LoVo (cell line): Measurements from ENCODE around the gene EFEMP2.
A peak's percentile ranks its signal among the peaks of the same experiment; 100 is the strongest.

Experiments used
- DNase-seq: peaks from one replicate; pipeline ENCODE4 v3.0.0-alpha.2; 2016; ENCODE audit warnings: low spot score

The EFEMP2 gene

DNA sequence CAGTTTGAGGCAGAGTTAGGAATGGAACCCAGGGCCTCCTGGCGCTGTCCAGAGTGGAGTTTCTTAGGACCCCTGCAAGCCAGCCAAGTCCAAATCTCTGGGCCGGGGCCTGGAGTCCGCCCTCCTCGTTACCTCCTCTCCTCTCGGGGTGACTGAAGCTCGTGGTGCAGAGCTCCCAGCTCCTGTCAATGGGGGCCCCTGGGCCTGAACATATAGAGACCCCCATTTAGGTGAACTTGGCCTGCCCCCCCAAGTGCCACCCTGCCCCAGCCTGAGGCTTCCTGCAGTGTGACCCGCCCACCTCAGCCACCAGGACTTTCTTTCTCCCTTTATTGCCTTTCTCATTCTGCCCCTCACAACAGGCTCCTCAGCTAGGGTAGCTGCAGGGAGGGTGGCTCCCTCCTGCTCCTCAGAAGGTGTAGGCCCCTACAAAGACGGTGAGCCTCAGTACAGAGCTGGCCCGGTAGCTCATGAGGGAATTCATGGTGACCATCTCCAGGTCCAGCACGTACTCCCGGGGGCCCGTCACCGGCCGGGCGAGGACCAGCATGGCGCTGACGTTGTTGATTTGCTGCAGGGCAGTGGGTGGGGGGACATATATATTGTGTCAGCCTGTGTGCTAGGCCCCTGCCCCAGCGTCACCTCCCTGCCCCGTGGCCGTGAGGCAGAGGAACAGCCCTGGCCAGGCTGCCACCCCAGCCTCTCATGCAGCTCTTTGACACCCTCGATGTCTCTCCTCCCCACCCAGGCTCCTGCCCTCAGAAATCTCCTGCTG, 5.9 kb downstream of the EFEMP2 start:
- DNase-seq, result no peak

DNA sequence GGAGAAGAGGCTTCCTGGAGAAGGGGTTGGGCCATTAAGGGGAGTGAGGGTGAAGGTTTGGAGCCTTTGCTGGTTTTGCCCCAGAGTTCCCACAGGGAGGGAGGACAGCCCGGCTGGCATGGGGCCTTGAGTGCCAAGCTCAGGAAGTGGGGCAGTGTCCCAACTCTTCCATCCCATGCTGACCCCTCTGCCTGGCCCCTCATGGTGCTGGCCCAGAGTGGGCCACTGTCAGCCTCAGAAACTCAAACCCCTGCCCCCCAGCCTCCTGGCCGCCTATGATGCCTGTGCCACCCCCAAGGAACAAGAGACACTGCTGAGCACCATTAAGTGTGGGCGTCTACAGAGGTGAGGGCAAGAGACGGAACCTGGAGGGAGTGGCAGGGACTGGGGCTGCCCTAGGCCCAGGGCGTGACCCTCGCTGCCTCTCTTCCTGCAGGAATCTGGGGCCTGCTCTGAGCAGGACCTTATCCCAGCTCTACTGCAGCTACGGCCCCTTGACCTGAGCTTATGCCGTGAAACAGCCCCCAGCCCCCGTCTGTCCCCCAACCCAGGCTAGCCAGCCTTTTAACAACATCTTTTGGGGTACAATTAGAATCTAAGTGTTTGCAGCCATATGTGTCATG, 6.9 kb downstream of the EFEMP2 start:
- no peak for DNase-seq

DNA sequence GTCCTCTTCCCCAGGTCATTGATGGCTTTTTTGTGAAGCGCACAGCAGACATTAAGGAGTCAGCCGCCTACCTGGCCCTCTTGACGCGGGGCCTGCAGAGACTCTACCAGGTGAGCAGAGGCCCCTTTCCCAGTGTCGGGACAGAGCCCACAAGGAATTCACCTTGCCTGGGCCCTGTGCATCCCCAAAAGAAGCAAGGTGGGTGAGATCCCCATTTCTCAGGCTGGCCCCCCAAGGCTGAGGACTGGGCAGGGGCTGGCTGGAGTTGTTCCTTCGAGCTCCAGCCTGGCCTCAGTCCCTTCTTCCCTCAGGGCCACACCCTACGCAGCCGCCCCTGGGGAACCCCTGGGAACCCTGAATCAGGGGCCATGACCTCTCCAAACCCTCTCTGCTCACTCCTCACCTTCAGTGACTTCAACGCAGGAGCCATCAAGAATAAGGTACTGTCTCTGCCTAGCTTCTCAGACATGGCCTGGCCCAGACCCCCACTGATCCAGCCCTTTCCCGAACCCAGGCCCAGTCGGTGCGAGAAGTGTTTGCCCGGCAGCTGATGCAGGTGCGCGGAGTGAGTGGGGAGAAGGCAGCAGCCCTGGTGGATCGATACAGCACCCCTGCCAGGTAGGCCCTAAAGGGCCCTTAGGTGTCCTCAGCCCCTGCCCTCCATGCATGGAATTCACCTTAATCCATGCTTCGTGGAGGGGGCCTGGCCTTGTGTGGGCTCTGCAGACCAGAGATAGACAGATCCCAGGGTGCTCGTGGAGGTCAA, 7.7 kb downstream of the EFEMP2 start:
- no peak for DNase-seq

DNA sequence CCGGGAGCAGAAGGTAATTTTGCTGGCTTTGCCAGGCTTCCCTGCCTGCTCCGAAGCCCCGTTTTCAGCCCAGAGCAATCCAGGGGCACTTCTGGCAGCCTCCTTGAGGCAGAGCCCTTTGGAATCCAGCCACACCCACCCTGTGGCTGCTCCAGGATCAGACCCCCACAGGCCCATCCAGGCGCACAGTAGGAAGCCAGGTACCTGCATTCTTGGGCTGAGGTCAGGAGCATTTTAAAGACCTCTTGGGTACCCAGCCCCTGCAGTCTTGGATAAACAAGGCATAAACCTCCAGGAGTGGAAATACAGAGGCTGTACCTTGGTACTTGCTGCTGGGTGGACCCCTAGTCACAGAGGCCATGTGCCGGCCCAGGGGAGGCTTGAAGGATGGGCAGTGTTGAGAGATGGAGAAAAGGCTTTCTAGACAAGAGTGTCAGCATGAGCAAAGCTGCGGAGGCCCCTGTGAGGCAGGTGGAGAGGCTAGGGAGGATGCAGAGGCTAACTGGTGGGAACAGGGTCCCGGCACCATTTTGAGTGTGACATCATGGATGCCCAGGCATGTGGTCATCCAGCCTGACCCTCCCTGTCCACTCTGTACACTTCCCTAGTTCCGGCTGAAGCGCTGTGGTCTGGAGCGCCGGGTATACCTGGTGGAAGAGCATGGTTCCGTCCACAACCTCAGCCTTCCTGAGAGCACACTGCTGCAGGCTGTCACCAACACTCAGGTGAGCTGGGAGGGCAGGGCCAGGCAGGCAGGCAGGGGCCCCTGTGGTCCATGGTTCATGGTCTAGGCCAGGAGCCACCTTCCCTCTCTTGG, 8.5 kb downstream of the EFEMP2 start:
- DNase-seq, result no peak

DNA sequence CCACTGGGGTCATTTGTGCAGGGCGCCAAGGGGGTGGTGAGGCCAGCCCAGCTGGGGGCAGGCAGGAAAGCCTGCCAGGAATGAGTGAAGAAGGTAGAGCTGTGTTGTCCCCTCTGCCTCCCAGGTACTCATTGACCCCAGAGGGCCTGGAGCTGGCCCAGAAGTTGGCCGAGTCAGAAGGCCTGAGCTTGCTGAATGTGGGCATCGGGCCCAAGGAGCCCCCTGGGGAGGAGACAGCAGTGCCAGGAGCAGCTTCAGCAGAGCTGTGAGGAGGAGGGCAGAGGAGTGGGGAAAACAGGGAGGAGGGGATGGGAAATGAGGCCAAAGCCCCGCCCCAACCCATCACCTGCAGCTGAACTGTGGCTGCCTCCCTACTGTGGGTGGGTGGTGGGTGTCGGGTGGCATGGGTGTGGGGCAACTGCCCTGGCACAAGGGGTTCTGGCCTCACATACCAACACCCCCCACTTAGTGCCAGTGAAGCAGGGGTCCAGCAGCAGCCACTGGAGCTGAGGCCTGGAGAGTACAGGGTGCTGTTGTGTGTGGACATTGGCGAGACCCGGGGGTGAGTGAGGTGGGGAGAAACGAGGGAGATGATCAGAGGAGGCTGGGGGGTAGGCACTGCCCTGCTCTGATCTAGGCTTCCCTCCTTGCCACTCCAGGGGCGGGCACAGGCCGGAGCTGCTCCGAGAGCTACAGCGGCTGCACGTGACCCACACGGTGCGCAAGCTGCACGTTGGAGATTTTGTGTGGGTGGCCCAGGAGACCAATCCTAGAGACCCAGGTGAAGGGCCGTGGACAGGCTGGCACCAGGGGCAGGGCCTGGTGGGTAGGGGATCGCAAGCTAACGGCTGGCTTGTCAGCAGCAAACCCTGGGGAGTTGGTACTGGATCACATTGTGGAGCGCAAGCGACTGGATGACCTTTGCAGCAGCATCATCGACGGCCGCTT, 9.4 kb downstream of the EFEMP2 start:
- DNase-seq, result no peak

DNA sequence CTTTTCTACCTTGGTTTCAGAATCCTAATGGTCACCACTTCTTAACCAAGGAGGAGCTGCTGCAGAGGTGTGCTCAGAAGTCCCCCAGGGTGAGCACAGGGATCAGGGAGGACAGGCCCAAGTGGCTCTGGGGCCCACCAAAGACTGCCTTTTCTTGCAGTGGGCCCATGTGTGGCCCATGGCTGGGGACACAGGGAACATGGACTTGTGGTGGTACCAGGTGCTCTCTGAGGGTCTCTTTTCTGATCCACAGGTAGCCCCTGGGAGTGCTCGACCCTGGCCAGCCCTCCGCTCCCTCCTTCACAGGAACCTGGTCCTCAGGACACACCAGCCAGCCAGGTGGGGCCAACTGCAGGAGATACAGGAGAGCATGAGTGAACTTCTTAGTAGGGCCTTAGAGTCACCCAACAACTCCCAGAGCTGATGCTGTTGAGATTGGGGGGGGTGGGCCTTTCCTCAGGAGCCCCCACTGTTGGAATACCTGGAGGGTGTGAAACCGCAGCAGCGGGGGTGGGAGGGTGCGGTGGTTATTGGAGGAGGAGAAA, 10.3 kb downstream of the EFEMP2 start:
- DNase-seq, result no peak

DNA sequence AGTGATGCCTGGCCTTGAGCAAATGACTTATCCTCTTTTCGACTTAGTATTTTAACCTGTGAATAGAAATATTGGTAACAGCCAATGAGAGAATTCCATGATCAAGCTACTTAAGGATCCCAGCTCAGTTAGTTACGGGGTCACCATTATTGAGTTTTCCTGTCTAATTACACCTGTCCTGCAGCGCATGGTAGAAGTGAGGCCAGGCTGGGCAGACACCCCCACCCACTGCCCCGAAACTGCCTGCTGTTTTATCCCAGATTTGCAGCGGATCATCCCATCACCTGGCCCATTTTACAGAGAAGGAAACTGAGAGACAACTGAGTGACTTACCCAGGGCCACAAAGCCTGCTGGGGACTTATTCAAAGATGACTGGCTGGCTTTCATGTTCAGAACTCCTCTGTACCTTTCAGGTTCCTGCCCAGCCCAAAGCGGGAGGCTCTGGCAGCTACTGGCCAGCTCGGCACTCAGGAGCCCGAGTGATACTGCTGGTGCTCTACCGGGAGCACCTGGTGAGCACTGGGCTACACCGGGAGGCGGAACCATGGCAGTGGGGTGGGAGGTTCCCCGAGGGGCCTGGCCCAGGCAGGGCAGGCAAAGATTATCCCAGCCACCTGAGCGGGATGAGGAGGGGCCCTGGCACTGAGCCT, 10.9 kb downstream of the EFEMP2 start:
- DNase-seq, result no peak

DNA sequence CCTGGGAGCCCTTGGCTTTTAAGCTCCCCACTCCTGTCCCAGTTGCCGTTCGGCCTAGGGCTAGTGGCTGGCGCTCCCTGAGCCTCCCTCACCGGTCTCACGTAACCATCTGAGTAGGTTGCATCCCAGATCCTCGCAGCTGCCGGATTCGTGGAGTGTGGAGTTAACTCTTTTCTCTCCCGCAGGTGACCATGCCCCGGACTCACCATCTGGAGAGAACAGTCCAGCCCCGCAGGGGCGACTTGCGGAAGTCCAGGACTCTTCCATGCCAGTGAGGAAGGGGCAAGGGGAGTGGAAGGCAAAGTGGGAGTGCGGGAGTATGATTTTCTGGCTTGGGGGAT, 11.5 kb downstream of the EFEMP2 start:
- DNase-seq, result no peak

DNA sequence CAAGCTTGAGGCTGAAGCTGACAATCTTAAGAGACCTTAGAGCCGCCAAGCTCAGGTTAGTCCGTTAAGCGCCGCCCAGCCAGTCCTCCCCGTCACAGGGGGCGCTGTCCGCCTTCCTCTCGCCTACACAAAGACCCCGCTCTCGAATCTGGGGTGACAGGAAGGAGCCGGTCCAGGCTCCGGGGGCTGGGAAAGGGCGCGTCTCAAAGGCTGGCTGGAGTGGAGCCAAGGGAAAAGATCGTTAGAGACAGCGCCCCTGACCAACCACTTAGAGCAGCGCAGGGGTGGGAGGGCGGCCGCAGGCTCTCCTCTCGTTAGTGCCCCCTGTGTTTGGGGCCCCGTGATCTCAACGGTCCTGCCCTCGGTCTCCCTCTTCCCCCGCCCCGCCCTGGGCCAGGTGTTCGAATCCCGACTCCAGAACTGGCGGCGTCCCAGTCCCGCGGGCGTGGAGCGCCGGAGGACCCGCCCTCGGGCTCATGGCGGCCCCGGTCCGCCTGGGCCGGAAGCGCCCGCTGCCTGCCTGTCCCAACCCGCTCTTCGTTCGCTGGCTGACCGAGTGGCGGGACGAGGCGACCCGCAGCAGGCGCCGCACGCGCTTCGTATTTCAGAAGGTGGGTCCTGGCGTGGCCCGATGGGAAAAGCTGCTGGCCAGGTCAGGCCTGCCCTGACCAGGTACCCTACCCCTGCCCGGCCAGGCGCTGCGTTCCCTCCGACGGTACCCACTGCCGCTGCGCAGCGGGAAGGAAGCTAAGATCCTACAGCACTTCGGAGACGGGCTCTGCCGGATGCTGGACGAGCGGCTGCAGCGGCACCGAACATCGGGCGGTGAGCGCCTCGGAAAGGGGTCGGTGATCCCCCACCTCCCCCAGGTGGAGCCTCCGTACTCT, 12.1 kb downstream of the EFEMP2 start, which contains the start of gene MUS81:
Gene MUS81, plus strand, starts transcription at position 156 of the 887 bp plus-strand sequence. Its CDS starts 321 bp downstream, at position 477.
- DNase-seq, result peak; percentile 96

DNA sequence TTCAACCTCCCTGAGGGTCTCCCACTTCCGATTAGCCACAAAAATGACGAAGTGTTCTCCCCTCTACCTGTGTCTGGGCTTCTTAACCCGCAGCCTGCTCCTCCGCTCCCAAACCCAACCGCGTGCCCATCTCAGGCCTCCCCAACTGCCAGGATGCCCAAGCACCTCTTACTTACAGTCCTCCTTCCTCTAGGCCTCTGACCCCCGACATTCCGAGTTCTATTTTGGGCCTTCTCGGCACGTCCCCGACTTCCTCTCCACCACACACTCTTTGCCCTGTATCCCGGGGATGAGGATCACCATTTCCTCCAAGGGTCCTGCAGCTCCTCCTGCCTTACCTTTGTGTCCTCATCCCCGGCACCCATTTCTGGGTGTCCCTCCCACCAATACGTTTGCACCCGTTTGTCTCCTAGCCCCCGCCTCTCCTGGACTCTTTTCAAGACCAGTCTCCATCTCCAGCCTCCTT, 12.8 kb downstream of the EFEMP2 start:
- DNase-seq, result no peak

DNA sequence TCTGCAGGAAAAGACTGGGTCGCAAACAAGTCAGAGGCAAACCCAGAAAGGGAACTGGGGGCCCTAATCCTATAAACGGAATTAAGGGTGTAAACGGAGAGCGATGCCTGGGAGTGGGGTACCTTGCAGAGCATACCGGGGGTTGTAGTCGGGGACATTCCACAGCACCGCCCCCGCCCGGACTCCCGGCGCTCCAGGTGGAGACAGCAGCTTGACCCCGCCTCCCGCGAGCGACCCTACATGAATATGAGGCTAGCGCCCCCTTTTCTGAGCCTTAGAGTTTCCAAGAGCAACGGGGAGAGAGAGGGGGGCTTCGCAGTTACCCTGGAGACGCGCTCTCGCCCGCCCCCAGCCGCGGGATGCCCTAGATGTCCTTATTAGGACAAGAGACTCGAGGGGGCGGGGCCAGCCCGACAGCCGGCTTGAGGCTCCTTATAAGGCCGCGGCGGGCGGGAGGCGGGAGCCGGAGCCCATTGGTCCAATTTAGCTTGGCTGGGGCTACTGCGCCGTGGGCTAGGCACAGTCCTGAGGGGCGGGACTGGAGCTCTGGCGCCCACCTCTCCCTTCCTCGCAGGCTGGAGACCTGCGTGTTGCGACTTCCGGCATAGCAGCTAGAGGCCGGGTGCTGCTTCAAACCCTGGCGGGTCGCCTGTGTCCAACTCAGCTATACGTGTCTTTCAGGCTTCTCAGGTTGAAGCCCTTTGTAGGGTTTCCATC, 13.3 kb downstream of the EFEMP2 start:
- peak; percentile 95 for DNase-seq

DNA sequence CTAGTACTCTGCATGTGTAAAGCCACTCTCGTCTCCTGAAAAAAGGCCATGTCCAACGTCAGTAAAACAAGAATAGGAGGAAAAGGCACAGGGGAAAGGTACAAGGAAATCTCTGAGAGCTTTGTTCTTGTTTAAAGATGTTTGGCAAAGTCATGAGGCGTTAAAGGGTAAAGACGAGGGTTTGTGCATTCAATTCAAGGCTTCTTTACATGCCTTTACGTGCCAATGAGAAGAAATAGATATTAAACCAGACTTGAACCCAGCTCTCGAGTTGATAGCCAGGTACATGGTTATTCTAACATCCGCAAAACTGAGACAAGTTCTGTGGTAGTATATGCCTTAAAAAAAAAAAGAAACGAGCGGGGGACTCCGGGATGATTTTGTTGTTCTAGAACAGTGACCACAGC, 13.9 kb downstream of the EFEMP2 start:
- DNase-seq, result no peak

DNA sequence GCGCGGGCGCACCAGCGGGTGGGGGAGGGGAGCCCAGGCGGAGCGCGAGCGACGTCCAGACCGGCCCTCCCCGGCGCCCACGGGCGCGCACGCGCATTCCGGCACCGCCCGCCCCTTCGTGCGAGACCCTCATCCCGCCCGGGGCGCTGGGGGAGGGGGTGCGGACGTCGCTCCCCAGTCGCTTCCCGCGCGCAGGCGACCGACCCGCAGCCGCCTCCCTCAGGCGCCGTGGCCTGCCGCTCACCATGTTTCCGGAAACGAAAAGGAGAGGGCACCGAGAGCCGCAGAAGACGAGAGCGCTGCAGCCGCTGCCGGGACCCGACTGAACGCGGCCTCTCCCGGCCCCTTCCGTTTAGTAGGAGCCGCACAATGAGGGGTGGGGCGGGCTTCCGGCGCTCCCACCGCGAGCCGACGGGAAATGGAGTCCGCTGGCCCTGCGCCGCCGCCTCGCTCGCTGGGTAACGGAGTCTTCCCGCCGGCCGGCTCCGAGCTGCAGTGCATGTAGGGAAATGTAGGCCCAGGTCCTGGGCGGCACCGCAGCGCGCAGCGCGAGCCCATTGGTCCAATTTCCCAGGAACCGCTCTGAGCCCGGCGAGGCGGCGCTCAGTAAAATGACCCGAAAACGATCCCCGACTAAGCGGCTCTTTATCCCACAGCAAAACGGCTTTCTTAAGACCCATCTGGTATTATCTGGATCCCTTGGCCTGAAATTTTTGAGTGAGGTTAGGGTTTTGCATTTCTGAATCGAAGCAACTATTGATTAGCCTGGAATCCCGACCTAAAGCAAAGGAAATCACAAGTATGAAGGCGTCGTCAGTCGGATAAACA, 14.5 kb downstream of the EFEMP2 start, which contains the start of gene CFL1:
Gene CFL1, minus strand, starts transcription at position 328 of the 828 bp plus-strand sequence. Its CDS starts 81 bp downstream, at position 247.
- DNase-seq, result peak; percentile 97

DNA sequence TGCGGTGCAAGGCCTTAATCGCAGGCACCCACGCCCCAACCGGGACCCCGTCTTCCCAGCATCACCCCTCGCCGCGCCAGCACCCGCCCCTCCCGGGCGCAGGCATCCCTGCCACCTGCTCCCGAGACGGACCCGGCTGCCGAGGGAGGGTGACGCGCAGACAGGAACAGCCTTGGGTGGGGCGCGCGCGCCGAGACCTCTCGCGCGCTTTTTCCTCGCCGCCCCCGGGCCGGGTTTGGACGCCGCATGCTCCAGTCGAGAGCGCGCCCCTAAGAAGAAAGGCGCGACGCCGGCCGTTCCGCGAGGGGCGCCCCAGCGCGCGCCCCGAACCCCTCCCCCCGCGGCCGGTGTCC, 15.1 kb downstream of the EFEMP2 start:
- no peak for DNase-seq

DNA sequence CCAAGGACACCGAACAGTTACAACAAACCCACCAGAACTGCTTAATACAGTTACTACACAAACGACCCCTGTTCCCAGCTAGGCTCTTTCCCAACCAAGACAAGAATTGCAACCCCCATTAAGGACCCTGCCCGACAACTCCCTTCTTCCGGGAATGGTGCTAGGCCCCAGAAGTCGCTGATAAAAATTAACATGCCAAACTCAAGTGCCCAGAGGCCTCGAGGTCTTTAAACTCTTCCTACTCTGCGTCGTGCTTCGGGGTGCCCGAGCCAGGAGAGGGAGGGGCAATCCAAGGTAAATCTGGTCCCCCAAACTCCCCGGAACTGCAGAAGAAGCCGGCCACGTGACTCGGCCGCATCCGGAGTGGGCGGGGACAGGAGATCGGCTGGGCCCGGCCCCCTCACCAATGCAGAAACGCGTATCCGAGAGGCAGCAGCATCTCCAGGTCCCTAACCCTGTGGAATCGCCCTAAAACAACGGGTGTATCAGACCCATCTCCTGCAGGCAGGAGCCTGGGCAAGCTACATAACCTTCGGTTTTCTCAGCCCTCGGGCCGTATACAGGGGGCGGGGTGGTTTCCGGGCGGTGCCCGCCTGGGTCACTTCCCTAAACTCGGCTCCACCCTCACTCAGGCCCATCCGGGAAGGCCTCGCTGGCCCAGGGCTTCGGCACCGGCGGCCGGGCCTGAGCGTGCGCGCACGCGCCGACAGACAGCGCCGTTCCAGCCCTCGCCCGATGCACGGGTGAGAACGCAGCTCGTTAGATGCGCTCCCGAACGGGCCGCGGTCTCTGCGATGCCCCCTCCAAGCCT, 15.7 kb downstream of the EFEMP2 start:
- DNase-seq, result peak; percentile 70

DNA sequence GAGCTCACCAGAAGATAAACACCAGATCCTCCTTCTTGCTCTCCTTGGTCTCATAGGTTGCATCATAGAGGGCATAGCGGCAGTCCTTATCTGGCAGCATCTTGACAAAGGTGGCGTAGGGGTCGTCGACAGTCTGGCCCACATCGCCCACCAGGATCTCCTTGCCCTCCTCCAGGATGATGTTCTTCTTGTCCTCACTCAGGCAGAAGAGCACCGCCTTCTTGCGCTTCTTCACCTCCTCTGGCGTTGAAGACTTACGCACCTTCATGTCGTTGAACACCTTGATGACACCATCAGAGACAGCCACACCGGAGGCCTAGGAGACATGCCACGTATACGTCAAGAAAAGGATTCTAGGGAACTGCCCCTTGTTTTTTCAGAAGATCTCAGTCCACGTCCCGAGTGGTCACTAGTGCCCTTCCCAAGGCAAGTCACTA, 16.7 kb downstream of the EFEMP2 start:
- DNase-seq, result no peak
